Measurements from ENCODE around the gene KCNJ14.

- no peak for TF ChIP-seq POLR2A (IDR thresholded peaks at IDR 0.05; ENCODE audit: low read depth)
- TF ChIP-seq POLR2AphosphoS5 (IDR thresholded peaks at IDR 0.05): no peak
- TF ChIP-seq EP300 (IDR thresholded peaks at IDR 0.05): no peak
- TF ChIP-seq CTCF (IDR thresholded peaks at IDR 0.05): no peak
Observed at GRCh38 chr19:48487544-48487943, 32.2 kb downstream of the KCNJ14 start.
